ENCODE measurements around the gene GSTA4.
"Not testable (repeated sequence)": the region's sequence is repeated elsewhere in the genome, so short reads cannot be mapped to it uniquely, and the experiment has no call there.

The GSTA4 gene

DNA sequence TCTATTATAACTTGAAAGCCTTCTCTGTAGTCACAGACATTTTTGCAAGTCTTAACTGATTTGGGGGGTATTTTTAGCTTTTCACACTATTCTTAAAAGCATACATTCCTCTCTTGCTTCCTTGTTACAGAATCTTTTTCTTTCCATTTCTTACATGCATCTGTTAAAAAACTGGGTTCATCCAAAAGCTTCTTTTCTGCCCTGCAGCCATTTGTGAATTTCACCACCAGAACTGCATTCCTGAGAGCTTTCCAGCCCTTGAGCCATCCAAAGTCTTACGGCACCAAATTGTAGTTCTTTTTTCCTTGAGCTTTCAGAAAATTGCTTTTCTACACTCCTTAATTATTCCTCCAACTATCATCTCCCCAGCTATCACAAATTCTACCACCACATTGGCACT lies 19.7 kb upstream of the GSTA4 start:
- in situ Hi-C loops (cut with MboI; ENCODE audit: low sequenced_read_pairs): no loop called here

DNA sequence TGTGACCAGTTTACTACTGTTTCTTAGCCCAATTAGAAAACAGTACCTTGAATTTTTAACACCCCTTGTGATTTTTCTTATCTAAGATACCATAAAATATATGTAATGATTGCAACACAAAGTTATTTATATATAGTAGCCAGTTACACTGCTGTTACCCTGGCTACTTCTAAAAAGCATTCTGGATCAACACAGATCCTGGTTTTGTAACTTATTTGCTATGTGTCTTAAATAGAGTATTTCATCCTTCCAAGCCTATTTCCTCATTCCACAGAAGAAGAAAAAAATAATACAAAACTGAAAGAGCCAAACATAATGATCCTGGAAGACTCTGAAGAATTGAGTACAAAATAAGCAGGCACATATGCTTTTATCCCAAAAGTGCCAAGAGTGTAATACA lies 19.0 kb upstream of the GSTA4 start:
- in situ Hi-C loops (cut with MboI; ENCODE audit: low sequenced_read_pairs): no loop called here

GRCh38 chr6:53011979-53012378 lies 16.9 kb upstream of the GSTA4 start:
- in situ Hi-C loops (cut with MboI; ENCODE audit: low sequenced_read_pairs): no loop called here

DNA sequence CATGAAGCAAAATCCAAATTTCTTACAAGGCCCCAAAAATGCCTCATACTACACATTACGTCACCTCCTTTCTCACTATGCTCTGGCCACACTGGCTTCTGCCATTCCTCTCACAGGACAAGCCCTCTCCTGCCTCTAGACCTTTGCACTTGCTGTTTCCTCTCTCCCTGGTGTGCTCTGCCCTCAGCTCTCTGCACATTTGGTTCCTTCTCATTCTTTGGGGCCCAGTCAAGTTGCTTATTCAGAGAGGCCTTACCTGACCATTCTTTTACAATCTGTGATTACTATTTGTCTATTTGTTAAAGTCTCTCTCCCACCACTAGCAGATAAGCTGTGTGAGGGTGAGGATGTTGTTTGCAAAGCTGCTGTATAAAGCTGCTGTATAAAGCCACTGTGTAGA lies 15.4 kb upstream of the GSTA4 start:
- in situ Hi-C loops (cut with MboI; ENCODE audit: low sequenced_read_pairs): no loop called here

GRCh38 chr6:53009511-53009910 lies 14.4 kb upstream of the GSTA4 start:
- in situ Hi-C loops (cut with MboI; ENCODE audit: low sequenced_read_pairs): no loop called here

DNA sequence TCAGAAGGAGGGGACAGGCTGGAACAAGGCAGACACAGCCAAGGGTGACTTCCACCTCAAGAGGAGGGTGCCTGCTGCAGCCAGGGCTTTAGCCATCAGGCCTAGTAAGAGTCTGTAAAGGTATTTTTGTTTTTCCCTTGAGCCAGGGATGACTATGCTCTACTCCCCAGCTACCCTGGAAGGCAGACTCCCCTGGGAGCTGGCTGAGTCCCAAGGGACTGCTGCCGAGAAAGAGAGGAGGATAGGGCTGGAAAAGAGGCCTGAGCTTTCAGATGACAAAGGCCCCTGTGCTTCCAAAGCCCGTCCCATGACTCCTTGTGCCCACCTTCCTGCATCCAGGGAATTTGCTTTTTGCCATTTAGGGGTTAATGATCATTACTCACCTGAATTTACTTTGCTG lies 14.0 kb upstream of the GSTA4 start:
- in situ Hi-C loops (cut with MboI; ENCODE audit: low sequenced_read_pairs): no loop called here

DNA sequence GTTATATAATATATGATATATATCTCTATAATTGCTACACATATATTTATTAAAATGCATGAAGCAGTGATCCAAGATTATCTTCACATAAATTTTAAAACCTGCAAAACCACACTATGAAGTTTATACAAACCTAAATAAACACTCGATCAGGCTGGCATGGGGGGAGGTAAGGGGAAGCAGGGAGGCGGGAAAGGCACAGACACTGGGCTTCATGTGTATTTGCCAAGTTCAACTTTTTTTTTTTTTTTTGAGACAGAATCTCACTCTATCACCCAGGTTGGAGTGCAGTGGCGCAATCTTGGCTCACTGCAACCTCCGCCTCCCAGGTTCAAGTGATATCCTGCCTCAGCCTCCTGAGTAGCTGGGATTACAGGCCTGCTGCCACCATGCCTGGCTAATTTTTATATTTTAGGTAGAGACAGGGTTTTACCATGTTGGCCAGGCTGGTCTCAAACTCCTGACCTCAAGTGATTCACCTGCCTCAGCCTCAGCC lies 13.2 kb upstream of the GSTA4 start:
- in situ Hi-C loops (cut with MboI; ENCODE audit: low sequenced_read_pairs): not testable (repeated sequence)

DNA sequence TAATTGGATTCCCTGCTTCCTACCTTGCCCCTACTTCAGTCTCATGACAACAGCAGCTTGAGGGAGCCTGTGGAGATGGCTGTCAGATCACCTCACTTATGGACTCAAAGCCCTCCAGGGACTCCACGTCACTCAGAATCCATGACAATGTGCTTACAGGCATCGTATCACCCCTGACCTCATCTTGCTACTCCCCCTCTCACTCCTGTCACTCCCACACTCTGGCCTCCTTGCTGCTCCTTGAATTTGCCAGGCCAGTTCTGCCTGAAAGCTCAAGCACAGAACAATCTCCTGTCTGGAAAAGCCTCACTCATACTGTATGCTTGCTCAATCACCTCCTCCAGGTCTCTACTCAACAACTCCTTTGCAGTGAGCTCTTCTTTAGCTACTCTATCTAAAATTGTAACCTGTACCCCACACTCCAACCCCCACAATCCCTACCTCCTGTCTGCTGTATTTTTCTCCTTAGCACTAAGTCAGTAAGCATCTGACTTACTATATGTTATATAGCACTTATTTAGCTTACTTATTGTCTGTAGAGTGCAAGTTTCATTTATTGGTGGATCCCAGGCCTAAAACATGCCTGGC lies 10.7 kb upstream of the GSTA4 start:
- in situ Hi-C loops (cut with MboI; ENCODE audit: low sequenced_read_pairs): no loop called here

DNA sequence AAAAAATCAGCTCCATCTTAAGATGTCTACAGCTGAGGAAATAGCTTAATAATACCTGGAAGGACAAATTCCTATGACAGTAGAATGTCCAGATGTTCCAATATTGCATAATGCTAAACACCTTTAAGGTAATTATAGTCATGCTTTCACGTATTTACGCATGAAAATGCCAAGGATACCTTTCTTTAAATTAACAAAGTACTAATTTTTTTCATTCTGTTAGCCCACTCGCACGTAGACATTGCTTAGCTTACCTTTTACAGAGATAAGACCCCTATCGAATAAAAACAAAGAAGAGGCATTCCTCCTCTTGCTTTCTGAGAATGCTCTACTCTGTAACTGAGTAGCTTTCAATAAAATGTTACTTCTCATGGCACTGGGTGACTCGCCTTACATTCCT lies 4.4 kb upstream of the GSTA4 start:
- in situ Hi-C loops (cut with MboI; ENCODE audit: low sequenced_read_pairs): no loop called here

DNA sequence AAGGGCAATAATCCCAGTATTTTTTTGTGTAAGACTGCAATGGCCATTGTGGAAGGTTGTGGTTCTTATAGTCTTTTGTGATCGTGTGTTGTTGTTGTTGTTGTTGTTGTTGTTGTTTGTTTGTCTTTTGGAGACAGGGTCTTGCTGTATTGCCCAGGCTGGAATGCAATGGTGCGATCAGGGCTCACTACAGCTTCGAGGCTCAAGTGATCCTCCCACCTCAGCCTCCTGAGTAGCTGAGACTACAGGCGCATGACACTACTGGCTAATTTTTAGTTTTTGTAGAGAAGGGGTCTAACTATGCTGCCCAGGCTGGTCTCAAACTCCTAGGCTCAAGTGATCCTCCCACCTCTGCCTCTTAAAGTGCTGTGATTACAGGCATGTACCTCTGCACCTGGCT lies 3.5 kb upstream of the GSTA4 start:
- in situ Hi-C loops (cut with MboI; ENCODE audit: low sequenced_read_pairs): no loop called here

DNA sequence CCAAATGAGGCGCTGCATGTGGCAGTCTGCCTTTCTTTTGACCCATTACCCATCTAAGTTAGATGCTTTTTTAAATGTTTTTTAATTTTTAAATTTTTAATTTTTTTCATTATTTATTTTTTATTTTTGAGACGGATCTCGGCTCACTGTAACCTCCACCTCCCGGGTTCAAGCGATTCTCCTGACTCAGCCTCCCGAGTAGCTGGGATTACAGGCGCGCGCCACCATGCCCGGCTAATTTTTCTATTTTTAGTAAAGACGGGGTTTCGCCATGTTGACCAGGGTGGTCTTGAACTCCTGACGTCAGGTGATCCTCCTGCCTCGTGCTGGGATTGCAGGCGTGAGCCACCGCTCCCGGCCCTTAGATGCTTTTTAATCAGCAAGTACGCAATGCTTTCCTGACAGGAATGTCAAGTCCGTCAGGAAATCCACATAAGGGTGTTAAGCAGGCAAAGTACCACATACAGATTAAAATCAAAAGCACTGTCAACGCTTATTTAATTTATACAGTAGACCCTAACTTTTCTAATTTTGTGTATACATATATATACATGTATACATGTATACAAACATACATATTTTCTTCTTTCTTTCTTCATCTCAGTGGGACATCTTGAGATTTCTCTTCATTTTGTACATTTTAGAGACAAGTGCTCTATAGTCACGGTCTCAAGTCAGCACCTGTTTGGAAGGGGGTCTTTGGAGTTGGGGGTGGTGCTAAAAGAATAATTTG lies 995 bp upstream of the GSTA4 start:
- in situ Hi-C loops (cut with MboI; ENCODE audit: low sequenced_read_pairs): no loop called here

GRCh38 chr6:52994839-52995088 lies 320 bp downstream of the GSTA4 start:
- in situ Hi-C loops (cut with MboI; ENCODE audit: low sequenced_read_pairs): no loop called here

- in situ Hi-C loops (cut with MboI; ENCODE audit: low sequenced_read_pairs): no loop called here
Measured at GRCh38 chr6:52994031-52994838, 849 bp downstream of the GSTA4 start.

DNA sequence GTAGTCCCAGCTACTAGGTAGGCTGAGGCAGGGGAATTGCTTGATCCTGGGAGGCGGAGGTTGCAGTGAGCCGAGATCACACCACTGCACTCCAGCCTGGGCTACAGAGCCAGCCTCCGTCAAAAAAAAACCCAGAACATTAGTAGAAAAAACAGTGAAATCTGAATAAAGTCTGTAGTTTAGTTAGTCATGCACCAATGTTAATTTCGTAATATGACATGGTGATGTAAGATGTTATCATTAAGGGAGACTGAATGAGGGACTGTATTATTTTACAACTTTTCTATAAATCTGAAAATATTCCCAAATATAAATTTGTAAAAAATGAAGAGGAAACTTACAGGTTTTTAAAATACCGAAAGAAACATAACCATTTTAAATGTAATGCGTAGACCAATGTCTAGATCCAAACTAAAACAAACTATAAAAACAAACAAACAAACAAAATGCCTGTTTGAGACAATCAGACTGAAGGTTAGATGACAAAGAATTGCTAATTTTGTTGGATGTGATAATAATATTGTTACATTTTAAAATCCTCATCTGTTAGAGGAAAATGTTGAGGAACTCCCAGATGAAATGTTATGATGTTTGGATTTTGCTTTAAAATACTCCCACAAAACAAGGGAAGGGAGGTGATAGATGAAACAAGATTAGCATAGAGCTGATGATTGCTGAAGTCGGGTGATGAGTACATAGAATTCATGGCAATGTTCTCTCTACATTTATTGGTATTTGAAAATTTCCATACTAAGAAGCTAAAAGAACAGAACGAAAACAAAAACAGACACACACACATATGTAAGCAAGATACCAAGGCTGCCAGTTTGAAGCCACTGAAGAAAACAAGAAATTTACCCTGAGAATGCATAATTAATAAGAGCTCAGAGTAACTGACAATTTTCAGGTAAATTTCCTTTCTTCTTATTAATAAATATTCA lies 1.8 kb downstream of the GSTA4 start:
- in situ Hi-C loops (cut with MboI; ENCODE audit: low sequenced_read_pairs): no loop called here

GRCh38 chr6:52990342-52990741 lies 4.7 kb downstream of the GSTA4 start:
- in situ Hi-C loops (cut with MboI; ENCODE audit: low sequenced_read_pairs): no loop called here

GRCh38 chr6:52985228-52985627 lies 9.9 kb downstream of the GSTA4 start:
- in situ Hi-C loops (cut with MboI; ENCODE audit: low sequenced_read_pairs): no loop called here

- in situ Hi-C loops (cut with MboI; ENCODE audit: low sequenced_read_pairs): no loop called here
Measured at GRCh38 chr6:52984247-52984646, 10.8 kb downstream of the GSTA4 start.

DNA sequence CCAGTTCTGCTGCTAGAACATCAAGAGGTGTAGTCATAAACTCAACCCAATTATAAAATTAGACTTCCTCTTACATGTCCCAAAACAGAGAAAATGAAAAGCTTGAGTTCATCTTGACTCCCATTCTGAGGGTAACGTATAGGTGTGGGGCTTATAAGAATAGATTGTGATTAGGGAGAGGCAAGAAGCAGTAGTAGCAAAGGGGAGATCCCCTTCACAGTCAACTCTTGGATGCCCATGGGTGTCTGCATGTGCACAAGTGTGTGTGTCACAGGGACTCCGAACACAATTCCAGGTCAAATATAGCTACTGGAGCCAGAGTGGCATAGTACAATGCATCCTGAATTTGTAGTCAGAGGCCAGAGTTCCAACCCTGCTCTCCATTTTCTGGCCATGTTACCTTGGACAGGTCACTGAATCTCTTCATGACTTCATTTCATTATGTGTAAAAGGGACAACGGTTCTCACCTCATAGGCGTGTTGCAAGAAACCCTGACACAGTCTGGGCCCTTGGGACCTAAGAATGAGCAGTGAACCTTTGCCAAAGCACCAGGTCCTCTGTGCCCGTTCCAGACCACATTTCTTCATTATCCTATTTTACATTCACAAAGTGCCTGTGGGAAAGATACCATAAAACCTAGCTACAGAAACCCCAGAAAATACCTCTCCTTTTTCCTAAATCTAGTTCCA lies 11.8 kb downstream of the GSTA4 start:
- in situ Hi-C loops (cut with MboI; ENCODE audit: low sequenced_read_pairs): no loop called here

DNA sequence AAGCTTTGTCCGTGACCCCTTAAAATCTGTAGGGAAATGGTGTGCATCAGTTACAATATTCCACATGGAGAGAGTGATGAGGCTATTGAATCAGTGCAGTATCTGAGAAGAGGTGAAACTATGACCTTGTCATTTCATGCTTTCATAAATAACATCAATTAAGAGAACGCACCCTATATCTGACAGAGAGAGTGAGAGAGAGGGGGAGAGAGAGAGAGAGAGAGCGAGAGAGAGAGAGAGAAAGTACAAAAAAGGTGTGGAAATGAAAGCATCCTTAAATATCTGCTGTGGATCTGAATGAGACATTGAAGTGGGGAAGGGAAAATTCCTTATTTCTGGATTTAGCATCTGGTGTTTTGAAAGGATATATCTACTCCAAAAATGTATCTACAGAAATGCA lies 12.4 kb downstream of the GSTA4 start:
- in situ Hi-C loops (cut with MboI; ENCODE audit: low sequenced_read_pairs): no loop called here

DNA sequence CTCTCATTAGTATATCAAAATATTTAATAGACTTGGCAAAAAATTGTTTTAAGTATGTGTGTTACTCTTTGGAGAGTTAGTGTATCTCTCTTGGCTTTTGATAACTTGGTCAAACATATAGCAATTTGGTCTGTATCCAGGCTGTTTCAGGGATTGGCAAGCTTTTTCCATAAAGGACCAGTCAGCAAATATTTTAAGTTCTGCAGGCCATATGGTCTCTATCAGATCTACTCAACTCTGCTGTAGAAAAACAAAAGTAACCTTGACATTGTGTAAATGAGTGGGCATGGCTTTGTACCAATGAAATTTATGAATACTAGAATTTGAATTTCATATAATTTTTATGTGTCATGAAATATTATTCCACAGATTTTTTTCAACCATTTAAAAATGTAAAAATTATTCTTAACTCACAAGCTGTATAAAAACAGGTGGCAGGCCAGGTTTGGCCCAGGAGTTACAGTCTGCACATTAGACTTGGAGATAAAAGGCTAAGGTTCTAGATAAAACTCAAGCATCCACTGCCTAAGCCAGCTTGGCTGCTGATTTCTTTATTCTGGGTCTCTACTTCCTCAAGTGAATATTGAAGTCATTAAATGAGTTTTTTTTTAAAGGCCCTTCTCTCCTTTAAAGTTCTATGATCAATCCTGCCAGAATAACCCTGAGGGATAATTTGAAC lies 13.7 kb downstream of the GSTA4 start:
- in situ Hi-C loops (cut with MboI; ENCODE audit: low sequenced_read_pairs): no loop called here

Data from hTERT RPE-1 (cell line).